Panc1 (cell line): ENCODE measurements around the gene MRTFA. TPM values are rescaled to one million over a fixed set of nuclear protein-coding genes. Genes with fewer than 3 reads are reported as not detected.

Experiments used
- ATAC-seq: fragments of 200-7000 bp; cut with Tn5 transposase; 2 replicates; pipeline ENCODE4 v1.9.1; 2020; ENCODE audit warnings: mild to moderate bottlenecking, moderate library complexity
- BruUV-seq: library from RNA; stranded (reverse); fragments of 400-500 nt; replicated peaks from 2 replicates; lab custom pipeline; 2021; lab: Mats Ljungman, UMichigan
- CTCF ChIA-PET: fragments of 300-600 bp; sonication (Branson Sonifier 250); formaldehyde crosslinking; loops from one replicate; lab custom pipeline; 2022; ENCODE audit warnings: antibody characterized with exemption; lab: Charles Lee
- POLR2A ChIA-PET: fragments of 300-600 bp; sonication (Branson Sonifier 250); formaldehyde crosslinking; loops from one replicate; lab custom pipeline; 2022; ENCODE audit warnings: antibody characterized with exemption; lab: Charles Lee
- DNase-seq: peaks from one replicate; pipeline ENCODE4 v3.0.0-alpha.2; 2010; ENCODE audit warnings: low read depth, low spot score
- H3K27ac ChIP-seq: 2 replicates; pipeline ENCODE4 v1.5.1; 2011; ENCODE audit warnings: mild to moderate bottlenecking, low read length, inconsistent platforms
- H3K27me3 ChIP-seq: fragments of 200-500 bp; sonication (Bioruptor generic); 2 replicates; pipeline ENCODE4 v1.6.0; 2014; ENCODE audit warnings: low read length, inconsistent platforms; ENCODE audit not compliant: control insufficient read depth, insufficient read depth
- H3K36me3 ChIP-seq: fragments of 200-500 bp; sonication (Bioruptor generic); 2 replicates; pipeline ENCODE4 v1.5.1; 2014; ENCODE audit warnings: inconsistent platforms, mild to moderate bottlenecking, low read length, moderate library complexity; ENCODE audit not compliant: control insufficient read depth, insufficient read depth
- H3K4me1 ChIP-seq: 2 replicates; pipeline ENCODE4 v1.5.1; 2011; ENCODE audit warnings: inconsistent platforms, mild to moderate bottlenecking, low read length, moderate library complexity; ENCODE audit not compliant: control insufficient read depth, insufficient read depth
- H3K4me3 ChIP-seq, 2 experiments: 2 replicates each; pipeline ENCODE4 v1.5.1; 2011 to 2012; ENCODE audit warnings: low read depth in 2 of 2, low read length in 2 of 2, mild to moderate bottlenecking in 2 of 2, inconsistent platforms in 1 of 2, moderate library complexity in 1 of 2
- H3K9me3 ChIP-seq: fragments of 200-500 bp; sonication (Bioruptor generic); 2 replicates; pipeline ENCODE4 v1.5.1; 2014; ENCODE audit warnings: low read depth, mild to moderate bottlenecking, inconsistent platforms, low read length, moderate library complexity; ENCODE audit not compliant: control insufficient read depth, insufficient read depth
- POLR2AphosphoS5 ChIP-seq: IDR thresholded peaks from 2 replicates; pipeline ENCODE4 v1.6.1; 2012; ENCODE audit warnings: mild to moderate bottlenecking, low read depth, low read length, moderate library complexity
- SIN3A ChIP-seq: IDR thresholded peaks from 2 replicates; pipeline ENCODE4 v1.6.1; 2012; ENCODE audit warnings: low read depth, mild to moderate bottlenecking, low read length, moderate library complexity, borderline replicate concordance; ENCODE audit not compliant: insufficient read depth
- TCF7L2 ChIP-seq: IDR thresholded peaks from 2 replicates; pipeline ENCODE4 v1.6.1; 2011; ENCODE audit warnings: mild to moderate bottlenecking, low read depth, low read length, inconsistent platforms
- in situ Hi-C: cut with HindIII; loops from 2 replicates; pipeline ENCODE4 v1.10.0; 2016; ENCODE audit warnings: low sequenced_read_pairs, low pct_unique_long_range_greater_than_20kb
- intact Hi-C: fragments of 100-400 bp; cut with micrococcal nuclease; formaldehyde crosslinking; loops from one replicate; pipeline ENCODE4 v1.10.0; 2022; ENCODE audit not compliant: unreplicated experiment
- total RNA-seq: library from RNA; stranded (reverse); gene quantifications from one replicate; pipeline ENCODE4 v1.2.1, GENCODE V29; 2021; ENCODE audit not compliant: unreplicated experiment
- TF ChIP-seq, protein P1 (sequence below): fragments of 450-650 bp; IDR thresholded peaks from 2 replicates; pipeline ENCODE4 v1.5.1; 2017; ENCODE audit warnings: mild to moderate bottlenecking
- TF ChIP-seq, protein P2 (sequence below), 2 experiments: IDR thresholded peaks; 2 replicates each; pipeline ENCODE4 v1.6.1; 2011 to 2012; ENCODE audit warnings: low read depth in 2 of 2, control low read depth in 1 of 2, low read length in 1 of 2, mild to moderate bottlenecking in 1 of 2, moderate library complexity in 1 of 2; ENCODE audit not compliant: insufficient read depth in 1 of 2

Gene MRTFA
- total RNA-seq, 1 experiment from 2014 or later: 62.1 TPM

GRCh38 chr22:40648386-40648785 lies 11.9 kb upstream of the MRTFA start:
- intact Hi-C loops (loop anchor here (5.0 kb wide), 1 partner anchor 211 kb away; no protein-coding TSS in a partner anchor), in situ Hi-C loops (loop anchor here (25.0 kb wide), 1 partner anchor 111 kb away; no protein-coding TSS in a partner anchor)
- Histone ChIP-seq H3K36me3 (no peaks in the 10 kb centered on the region; the same call in 1 of the 2 replicates), H3K4me1 (peaks cover 22% of the 10 kb centered on the region), H3K27me3 (no peaks in the 10 kb centered on the region), H3K27ac (peak overlapping the region; percentile 34; the same call in 1 of the 2 replicates), H3K4me3 (no peak overlapping the region), H3K9me3 (no peaks in the 10 kb centered on the region)
- CTCF ChIA-PET: no interaction called here
- TF ChIP-seq TCF7L2: no peak
- POLR2A ChIA-PET: no interaction called here
- DNase-seq (no peak), ATAC-seq (no peak)
- no TSS peak for BruUV-seq

DNA sequence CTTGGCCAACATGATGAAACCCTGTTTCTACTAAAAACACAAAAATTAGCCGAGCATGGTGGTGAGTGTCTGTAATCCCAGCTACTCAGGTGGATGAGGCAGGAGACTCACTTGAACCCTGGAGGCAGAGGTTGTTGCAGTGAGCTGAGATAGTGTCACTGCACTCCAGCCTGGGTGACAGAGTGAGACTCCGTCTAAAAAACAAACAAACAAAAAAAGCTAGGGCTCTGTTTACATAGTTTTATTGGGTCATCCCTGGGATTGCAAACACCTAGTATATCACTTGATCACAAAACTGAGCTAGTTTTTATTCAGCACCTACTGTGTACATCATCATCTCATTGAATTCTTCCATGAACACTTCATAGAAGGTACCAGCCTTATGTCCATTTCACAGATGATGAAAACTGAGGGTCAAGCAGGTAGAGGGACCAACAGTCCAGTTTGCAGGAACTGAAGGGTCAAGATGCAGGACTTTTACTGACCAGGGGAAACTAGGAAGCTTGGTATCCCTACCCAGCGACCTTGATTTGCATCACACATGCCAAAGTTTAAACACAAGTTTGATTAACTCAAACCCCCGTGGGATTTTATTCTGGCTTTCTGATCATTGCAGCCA lies 9.2 kb upstream of the MRTFA start:
- H3K27ac ChIP-seq: peak overlapping the region; percentile 70
- no peak overlapping the region for H3K4me3 ChIP-seq
- POLR2A ChIA-PET: no interaction called here
- no peaks in the 10 kb centered on the region for H3K27me3 ChIP-seq
- no TSS peak for BruUV-seq
- in situ Hi-C loops: loop anchor here (25.0 kb wide), 1 partner anchor 108 kb away; no protein-coding TSS in a partner anchor
- H3K36me3 ChIP-seq: no peaks in the 10 kb centered on the region
- CTCF ChIA-PET: interaction anchor here (0.5 to 1.2 kb wide), 2 partner anchors 73 to 121 kb away, joined by 3 read pairs; no protein-coding TSS in a partner anchor
- peaks cover 8% of the 10 kb centered on the region for H3K4me1 ChIP-seq
- TF ChIP-seq POLR2AphosphoS5 (no peak), SIN3A (no peak), TCF7L2 (no peak)
- TF ChIP-seq, protein P1, sequence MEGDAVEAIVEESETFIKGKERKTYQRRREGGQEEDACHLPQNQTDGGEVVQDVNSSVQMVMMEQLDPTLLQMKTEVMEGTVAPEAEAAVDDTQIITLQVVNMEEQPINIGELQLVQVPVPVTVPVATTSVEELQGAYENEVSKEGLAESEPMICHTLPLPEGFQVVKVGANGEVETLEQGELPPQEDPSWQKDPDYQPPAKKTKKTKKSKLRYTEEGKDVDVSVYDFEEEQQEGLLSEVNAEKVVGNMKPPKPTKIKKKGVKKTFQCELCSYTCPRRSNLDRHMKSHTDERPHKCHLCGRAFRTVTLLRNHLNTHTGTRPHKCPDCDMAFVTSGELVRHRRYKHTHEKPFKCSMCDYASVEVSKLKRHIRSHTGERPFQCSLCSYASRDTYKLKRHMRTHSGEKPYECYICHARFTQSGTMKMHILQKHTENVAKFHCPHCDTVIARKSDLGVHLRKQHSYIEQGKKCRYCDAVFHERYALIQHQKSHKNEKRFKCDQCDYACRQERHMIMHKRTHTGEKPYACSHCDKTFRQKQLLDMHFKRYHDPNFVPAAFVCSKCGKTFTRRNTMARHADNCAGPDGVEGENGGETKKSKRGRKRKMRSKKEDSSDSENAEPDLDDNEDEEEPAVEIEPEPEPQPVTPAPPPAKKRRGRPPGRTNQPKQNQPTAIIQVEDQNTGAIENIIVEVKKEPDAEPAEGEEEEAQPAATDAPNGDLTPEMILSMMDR: no peak
- TF ChIP-seq, protein P2, sequence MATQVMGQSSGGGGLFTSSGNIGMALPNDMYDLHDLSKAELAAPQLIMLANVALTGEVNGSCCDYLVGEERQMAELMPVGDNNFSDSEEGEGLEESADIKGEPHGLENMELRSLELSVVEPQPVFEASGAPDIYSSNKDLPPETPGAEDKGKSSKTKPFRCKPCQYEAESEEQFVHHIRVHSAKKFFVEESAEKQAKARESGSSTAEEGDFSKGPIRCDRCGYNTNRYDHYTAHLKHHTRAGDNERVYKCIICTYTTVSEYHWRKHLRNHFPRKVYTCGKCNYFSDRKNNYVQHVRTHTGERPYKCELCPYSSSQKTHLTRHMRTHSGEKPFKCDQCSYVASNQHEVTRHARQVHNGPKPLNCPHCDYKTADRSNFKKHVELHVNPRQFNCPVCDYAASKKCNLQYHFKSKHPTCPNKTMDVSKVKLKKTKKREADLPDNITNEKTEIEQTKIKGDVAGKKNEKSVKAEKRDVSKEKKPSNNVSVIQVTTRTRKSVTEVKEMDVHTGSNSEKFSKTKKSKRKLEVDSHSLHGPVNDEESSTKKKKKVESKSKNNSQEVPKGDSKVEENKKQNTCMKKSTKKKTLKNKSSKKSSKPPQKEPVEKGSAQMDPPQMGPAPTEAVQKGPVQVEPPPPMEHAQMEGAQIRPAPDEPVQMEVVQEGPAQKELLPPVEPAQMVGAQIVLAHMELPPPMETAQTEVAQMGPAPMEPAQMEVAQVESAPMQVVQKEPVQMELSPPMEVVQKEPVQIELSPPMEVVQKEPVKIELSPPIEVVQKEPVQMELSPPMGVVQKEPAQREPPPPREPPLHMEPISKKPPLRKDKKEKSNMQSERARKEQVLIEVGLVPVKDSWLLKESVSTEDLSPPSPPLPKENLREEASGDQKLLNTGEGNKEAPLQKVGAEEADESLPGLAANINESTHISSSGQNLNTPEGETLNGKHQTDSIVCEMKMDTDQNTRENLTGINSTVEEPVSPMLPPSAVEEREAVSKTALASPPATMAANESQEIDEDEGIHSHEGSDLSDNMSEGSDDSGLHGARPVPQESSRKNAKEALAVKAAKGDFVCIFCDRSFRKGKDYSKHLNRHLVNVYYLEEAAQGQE (IDR thresholded peaks at IDR 0.05; ENCODE audit: insufficient read depth in 1 of 2, low read depth in 2 of 2, low read length in 1 of 2): no peak
- H3K9me3 ChIP-seq: no peaks in the 10 kb centered on the region
- ATAC-seq (no peak), DNase-seq (no peak)
- intact Hi-C loops: loop anchor here (2.0 to 5.0 kb wide), 2 partner anchors 115 to 208 kb away; no protein-coding TSS in a partner anchor

DNA sequence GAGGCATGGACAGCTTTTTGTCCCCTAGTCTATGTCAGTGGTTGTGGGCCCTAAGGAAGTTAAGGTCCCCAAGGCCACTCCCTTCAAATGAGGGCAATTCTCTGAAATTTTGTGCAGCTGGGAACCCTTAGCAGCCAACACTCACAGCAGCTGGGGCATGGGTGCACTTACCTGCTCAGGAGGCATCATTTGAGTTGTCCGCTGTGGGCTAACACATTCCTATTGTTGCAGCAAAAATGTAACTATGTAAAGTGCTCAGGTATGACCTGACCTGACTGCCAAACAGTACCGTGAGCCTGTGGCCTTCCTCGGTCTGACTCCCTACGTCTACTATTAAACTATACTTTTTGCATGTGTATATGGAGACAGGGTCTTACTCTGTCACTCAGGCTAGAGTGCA lies 5.8 kb upstream of the MRTFA start:
- Histone ChIP-seq H3K36me3 (no peaks in the 10 kb centered on the region), H3K27ac (no peak overlapping the region; the same call in 1 of the 2 replicates), H3K9me3 (no peaks in the 10 kb centered on the region), H3K4me3 (no peak overlapping the region), H3K27me3 (no peaks in the 10 kb centered on the region), H3K4me1 (peaks cover 12% of the 10 kb centered on the region)
- ChIA-PET CTCF (no interaction called here), POLR2A (interaction anchor here (0.6 kb wide), 1 partner anchor 22 kb away, joined by 4 read pairs; no protein-coding TSS in a partner anchor)
- in situ Hi-C loops: loop anchor here (25.0 kb wide), 1 partner anchor 105 kb away; no protein-coding TSS in a partner anchor
- TF ChIP-seq POLR2AphosphoS5: no peak
- TF ChIP-seq SIN3A: no peak
- TF ChIP-seq, protein P2 (IDR thresholded peaks at IDR 0.05; ENCODE audit: insufficient read depth in 1 of 2, low read depth in 2 of 2, low read length in 1 of 2): no peak
- TF ChIP-seq TCF7L2: no peak
- TF ChIP-seq, protein P1: no peak
- no TSS peak for BruUV-seq
- intact Hi-C loops: no loop called here
- DNase-seq (no peak), ATAC-seq (no peak)
